IMR-90 (cell line): ENCODE results near the gene CLCN6. TPM values are rescaled to one million over a fixed set of nuclear protein-coding genes. Genes with fewer than 3 reads are reported as not detected.

ENCODE experiments used
- ATAC-seq: fragments of 200-7000 bp; cut with Tn5 transposase; 2 replicates; pipeline ENCODE4 v1.9.1; 2020; ENCODE audit warnings: low read depth, mild to moderate bottlenecking, moderate library complexity
- BruUV-seq: library from RNA; stranded (reverse); fragments of 400-500 nt; replicated peaks from 2 replicates; lab custom pipeline; 2021; lab: Mats Ljungman, UMichigan
- CTCF ChIA-PET: fragments of 300-600 bp; formaldehyde crosslinking; extraction: SDS; loops from one replicate; lab custom pipeline; 2021; ENCODE audit warnings: antibody characterized with exemption; lab: Yijun Ruan, JAX
- POLR2A ChIA-PET: fragments of 300-600 bp; sonication (Branson Sonifier 250); formaldehyde crosslinking; loops from one replicate; lab custom pipeline; 2022; ENCODE audit warnings: antibody characterized with exemption; ENCODE audit not compliant: unreplicated experiment; lab: Charles Lee
- DNase-seq: peaks from one replicate; pipeline ENCODE4 v3.0.0; 2013
- H2AFZ ChIP-seq: replicated peaks from 2 replicates; pipeline ENCODE3; 2013; ENCODE audit warnings: low read length, mild to moderate bottlenecking; ENCODE audit not compliant: poor library complexity
- H2AK5ac ChIP-seq: 2 replicates; pipeline ENCODE4 v1.6.1; 2013; ENCODE audit warnings: low read depth, low read length, inconsistent platforms
- H2AK9ac ChIP-seq: replicated peaks from 2 replicates; pipeline ENCODE3; 2013; ENCODE audit warnings: mild to moderate bottlenecking, low read depth, low read length, moderate library complexity; ENCODE audit not compliant: poor library complexity
- H2BK120ac ChIP-seq: 2 replicates; pipeline ENCODE4 v1.6.1; 2013; ENCODE audit warnings: low read depth, low read length, inconsistent platforms
- H2BK15ac ChIP-seq: 3 replicates; pipeline ENCODE4 v1.6.1; 2013; ENCODE audit warnings: low read depth, low read length, inconsistent platforms
- H2BK20ac ChIP-seq: 2 replicates; pipeline ENCODE4 v1.6.1; 2013; ENCODE audit warnings: low read depth, mild to moderate bottlenecking, inconsistent platforms, low read length, moderate library complexity
- H2BK5ac ChIP-seq: 2 replicates; pipeline ENCODE4 v1.6.1; 2013; ENCODE audit warnings: mild to moderate bottlenecking, low read depth, low read length, inconsistent platforms; ENCODE audit not compliant: poor library complexity, severe bottlenecking
- H3K14ac ChIP-seq: replicated peaks from 2 replicates; pipeline ENCODE4 v1.6.1; 2013; ENCODE audit warnings: low read depth, low read length, inconsistent platforms
- H3K18ac ChIP-seq: 2 replicates; pipeline ENCODE4 v1.6.1; 2013; ENCODE audit warnings: low read depth, low read length, control low read depth
- H3K23ac ChIP-seq: 2 replicates; pipeline ENCODE4 v1.6.1; 2013; ENCODE audit warnings: low read depth, low read length, inconsistent platforms
- H3K27ac ChIP-seq: 2 replicates; pipeline ENCODE4 v1.5.1; 2013; ENCODE audit warnings: mild to moderate bottlenecking, control low read depth, low read length; ENCODE audit not compliant: insufficient read depth
- H3K27me3 ChIP-seq: 2 replicates; pipeline ENCODE4 v1.6.1; 2013; ENCODE audit warnings: low read length; ENCODE audit not compliant: control insufficient read depth, insufficient read depth
- H3K36me3 ChIP-seq: 2 replicates; pipeline ENCODE4 v1.6.1; 2013; ENCODE audit warnings: low read length, mixed read lengths; ENCODE audit not compliant: control insufficient read depth, insufficient read depth
- H3K4ac ChIP-seq: 2 replicates; pipeline ENCODE4 v1.6.1; 2013; ENCODE audit warnings: low read depth, low read length, inconsistent platforms
- H3K4me1 ChIP-seq: 2 replicates; pipeline ENCODE4 v1.6.1; 2013; ENCODE audit warnings: low read length, mixed read lengths; ENCODE audit not compliant: control insufficient read depth, insufficient read depth
- H3K4me2 ChIP-seq: 2 replicates; pipeline ENCODE4 v1.6.1; 2013; ENCODE audit warnings: low read depth, mild to moderate bottlenecking, control low read depth, low read length, moderate library complexity
- H3K4me3 ChIP-seq: 2 replicates; pipeline ENCODE4 v1.5.1; 2013; ENCODE audit warnings: low read depth, mild to moderate bottlenecking, control low read depth, low read length, moderate library complexity; ENCODE audit not compliant: insufficient read depth
- H3K56ac ChIP-seq: 2 replicates; pipeline ENCODE4 v1.6.1; 2013; ENCODE audit warnings: low read length, inconsistent platforms; ENCODE audit not compliant: insufficient read depth; ENCODE audit errors: extremely low read depth
- H3K79me1 ChIP-seq, 2 experiments: 2 replicates each; pipeline ENCODE4 v1.6.1; 2013; ENCODE audit warnings: low read length in 2 of 2, inconsistent platforms in 1 of 2, low read depth in 1 of 2
- H3K9ac ChIP-seq: 2 replicates; pipeline ENCODE4 v1.6.1; 2013; ENCODE audit warnings: low read depth, low read length, control low read depth
- H3K9me1 ChIP-seq: 2 replicates; pipeline ENCODE4 v1.6.1; 2013; ENCODE audit warnings: low read length, inconsistent platforms; ENCODE audit not compliant: insufficient read depth
- H3K9me3 ChIP-seq: 2 replicates; pipeline ENCODE4 v1.6.1; 2013; ENCODE audit warnings: low read length; ENCODE audit not compliant: control insufficient read depth, insufficient read depth
- H4K20me1 ChIP-seq: 2 replicates; pipeline ENCODE4 v1.6.1; 2013; ENCODE audit warnings: low read length, inconsistent platforms; ENCODE audit not compliant: insufficient read depth
- H4K5ac ChIP-seq: 2 replicates; pipeline ENCODE4 v1.6.1; 2013; ENCODE audit warnings: mild to moderate bottlenecking, low read depth, low read length, control low read depth
- H4K8ac ChIP-seq, 2 experiments: 2 replicates each; pipeline ENCODE4 v1.6.1; 2013; ENCODE audit warnings: low read depth in 2 of 2, low read length in 2 of 2, control low read depth in 1 of 2, inconsistent platforms in 1 of 2
- H4K91ac ChIP-seq: 2 replicates; pipeline ENCODE4 v1.6.1; 2013; ENCODE audit warnings: low read depth, low read length, inconsistent platforms; ENCODE audit not compliant: insufficient read depth
- BHLHE40 ChIP-seq: fragments of 150-350 bp; IDR thresholded peaks from 2 replicates; pipeline ENCODE4 v1.6.1; 2016; ENCODE audit warnings: mild to moderate bottlenecking, low read depth, low read length
- POLR2A ChIP-seq: IDR thresholded peaks from 2 replicates; pipeline ENCODE4 v1.6.1; 2012; ENCODE audit warnings: mild to moderate bottlenecking, low read depth, low read length
- RFX5 ChIP-seq: IDR thresholded peaks from 2 replicates; pipeline ENCODE4 v1.8.0; 2012; ENCODE audit warnings: low read depth, mild to moderate bottlenecking, low read length, moderate library complexity
- WGBS, 2 experiments: methylation state at CpG; one replicate each; pipeline versions ENCODE4 v1.1.5 to v1.1.7; 2013; ENCODE audit warnings: missing lambda C conversion rate in 2 of 2; ENCODE audit not compliant: insufficient read length in 1 of 2; ENCODE audit errors: extremely low coverage in 2 of 2; 5-methylcytosine and 5-hydroxymethylcytosine counted together
- dilution Hi-C: fragments of 300-500 bp; cut with HindIII; formaldehyde crosslinking; loops from one replicate; pipeline ENCODE4 v1.14.3; 2018; ENCODE audit warnings: low sequenced_read_pairs; ENCODE audit not compliant: unreplicated experiment
- in situ Hi-C: fragments of 300-500 bp; cut with MboI; formaldehyde crosslinking; loops from 3 replicates; pipeline ENCODE4 v1.14.3; 2019; ENCODE audit warnings: low sequenced_read_pairs, inconsistent platforms, mixed read lengths
- intact Hi-C: fragments of 100-400 bp; cut with micrococcal nuclease; formaldehyde crosslinking; loops from 2 replicates; pipeline ENCODE4 v1.10.0; 2022
- polyA plus RNA-seq, 3 experiments: library from polyadenylated mRNA; depleted of rRNA; stranded (reverse); fragments of >200 nt; gene quantifications; 2 replicates each; pipeline ENCODE4 v1.2.3, GENCODE V29; 2012; ENCODE audit warnings: low replicate concordance in 1 of 3
- total RNA-seq: library from RNA; depleted of rRNA; stranded (reverse); fragments of >200 nt; gene quantifications from 2 replicates; pipeline ENCODE4 v1.2.3, GENCODE V29; 2012

Gene CLCN6
- total and polyA plus RNA-seq, 2 of the 4 experiments (the other 2 are of a cell fraction) = 4.1 to 10.6 TPM

GRCh38 chr1:11855430-11855829 lies 49.4 kb downstream of the CLCN6 start:
- Histone ChIP-seq H4K5ac (no peak overlapping the region), H3K9me1 (0 out of 2 replicates have a peak, but pooled peaks cover 4% of the 10 kb centered on the region), H3K4ac (no peak overlapping the region), H3K4me3 (no peak overlapping the region), H3K56ac (no peak overlapping the region), H2BK20ac (no peak overlapping the region), H2BK15ac (no peak overlapping the region), H3K79me1 (no peaks in the 10 kb centered on the region), H3K9ac (no peak overlapping the region), H2AFZ (no peak overlapping the region), H2AK9ac (no peak overlapping the region), H3K18ac (no peak overlapping the region), H4K91ac (no peak overlapping the region), H3K9me3 (no peaks in the 10 kb centered on the region), H2AK5ac (no peak overlapping the region), H3K36me3 (no peaks in the 10 kb centered on the region), H3K27ac (no peak overlapping the region), H2BK120ac (no peak overlapping the region), H3K27me3 (peaks cover 34% of the 10 kb centered on the region), H4K20me1 (no peaks in the 10 kb centered on the region), H2BK5ac (no peak overlapping the region), H3K14ac (no peak overlapping the region), H3K23ac (no peak overlapping the region), H4K8ac (no peak overlapping the region), H3K4me2 (no peak overlapping the region), H3K4me1 (0 out of 2 replicates have a peak, but pooled peaks cover 1% of the 10 kb centered on the region)
- TF ChIP-seq BHLHE40 (no peak), RFX5 (no peak), POLR2A (no peak)
- no peak for ATAC-seq
- WGBS, 2 experiments = no CpG with 5 or more reads among the region's 8 CpGs
- intact Hi-C loops (no loop called here), in situ Hi-C loops (no loop called here), dilution Hi-C loops (no loop called here)
- CTCF ChIA-PET = no interaction called here
- no peak for DNase-seq
- no TSS peak for BruUV-seq
- POLR2A ChIA-PET = no interaction called here
